SHP77 treated with DMSO at 0.1 percent for 48 hours (cell line): Measurements from ENCODE around the gene ABCA8.
"Not testable (repeated sequence)": the region's sequence is repeated elsewhere in the genome, so short reads cannot be mapped to it uniquely, and the experiment has no call there.

Experiments used
- DNase-seq: peaks from one replicate; lab custom pipeline; 2025; lab: John Stamatoyannopoulos, UW

ABCA8 gene

DNA sequence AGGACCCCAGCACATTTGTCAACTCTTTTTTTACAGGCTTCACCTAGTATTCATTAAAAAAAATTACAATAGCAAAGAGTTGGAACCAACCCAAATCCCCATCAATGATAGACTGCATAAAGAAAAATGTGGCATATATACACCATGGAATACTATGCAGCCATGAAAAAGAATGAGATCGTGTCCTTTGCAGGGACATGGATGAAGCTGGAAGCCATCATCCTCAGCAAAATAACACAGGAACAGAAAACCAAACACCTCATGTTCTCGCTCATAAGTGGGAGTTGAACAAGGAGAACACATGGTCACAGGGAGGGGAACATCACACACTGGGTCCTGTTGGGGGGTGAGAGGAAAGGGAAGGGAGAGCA lies 11.4 kb downstream of the ABCA8 start:
- not testable (repeated sequence) for DNase-seq

- DNase-seq, result no peak
These were observed 11.9 kb downstream of the ABCA8 start for GRCh38 chr17:68943123-68943811.

- DNase-seq, result no peak
These were observed 12.8 kb downstream of the ABCA8 start for GRCh38 chr17:68942389-68942788.

GRCh38 chr17:68941761-68942160 lies 13.4 kb downstream of the ABCA8 start:
- no peak for DNase-seq

DNA sequence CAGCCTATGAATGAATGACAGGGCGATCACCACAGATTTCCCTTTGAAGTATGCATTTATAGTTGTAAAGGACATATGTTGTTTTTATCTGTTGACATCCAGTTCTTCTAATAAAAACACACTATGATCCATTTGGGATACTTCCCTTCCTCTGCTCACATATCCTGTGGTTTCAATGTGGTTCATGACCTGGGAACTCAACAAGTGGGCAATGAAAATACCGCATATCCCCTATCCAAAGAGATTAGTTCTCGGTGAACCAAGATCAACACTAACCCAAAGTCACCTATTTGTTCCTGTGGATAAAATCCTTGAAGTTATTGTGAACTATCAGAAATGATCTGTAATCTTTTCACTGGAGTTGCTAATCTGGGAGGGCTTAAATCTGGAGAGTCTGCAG lies 16.0 kb downstream of the ABCA8 start:
- no peak for DNase-seq

DNA sequence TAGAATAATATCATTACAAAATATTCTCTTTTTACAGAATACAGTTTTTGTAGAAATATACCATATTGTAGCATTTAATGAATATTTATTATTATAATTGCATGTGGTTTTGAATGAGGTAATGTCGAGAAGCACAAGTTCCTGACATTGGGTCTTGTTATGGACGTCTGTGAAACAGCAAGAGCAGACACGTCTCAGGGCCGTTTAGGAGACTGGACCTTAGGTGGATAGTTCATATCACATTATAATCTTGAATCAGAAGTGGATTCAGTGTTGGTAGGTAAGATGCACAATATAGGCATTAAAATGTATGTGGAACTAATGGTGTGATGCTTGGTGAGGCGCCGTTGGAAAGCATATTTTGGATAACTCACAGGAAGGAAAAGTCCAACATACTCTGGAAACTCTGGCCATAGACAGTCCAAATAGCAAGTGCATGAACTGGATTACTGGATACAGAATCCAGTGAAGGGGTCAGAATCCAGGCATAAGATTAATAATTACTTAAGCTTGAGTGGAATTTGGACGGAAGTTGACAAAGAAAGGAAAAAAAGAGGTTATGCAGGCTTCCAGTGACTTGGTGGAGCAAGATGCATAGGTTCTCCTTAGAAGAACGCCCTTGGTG lies 17.2 kb downstream of the ABCA8 start:
- no peak for DNase-seq

- no peak for DNase-seq
These were observed 27.7 kb downstream of the ABCA8 start for GRCh38 chr17:68927516-68927915.

DNA sequence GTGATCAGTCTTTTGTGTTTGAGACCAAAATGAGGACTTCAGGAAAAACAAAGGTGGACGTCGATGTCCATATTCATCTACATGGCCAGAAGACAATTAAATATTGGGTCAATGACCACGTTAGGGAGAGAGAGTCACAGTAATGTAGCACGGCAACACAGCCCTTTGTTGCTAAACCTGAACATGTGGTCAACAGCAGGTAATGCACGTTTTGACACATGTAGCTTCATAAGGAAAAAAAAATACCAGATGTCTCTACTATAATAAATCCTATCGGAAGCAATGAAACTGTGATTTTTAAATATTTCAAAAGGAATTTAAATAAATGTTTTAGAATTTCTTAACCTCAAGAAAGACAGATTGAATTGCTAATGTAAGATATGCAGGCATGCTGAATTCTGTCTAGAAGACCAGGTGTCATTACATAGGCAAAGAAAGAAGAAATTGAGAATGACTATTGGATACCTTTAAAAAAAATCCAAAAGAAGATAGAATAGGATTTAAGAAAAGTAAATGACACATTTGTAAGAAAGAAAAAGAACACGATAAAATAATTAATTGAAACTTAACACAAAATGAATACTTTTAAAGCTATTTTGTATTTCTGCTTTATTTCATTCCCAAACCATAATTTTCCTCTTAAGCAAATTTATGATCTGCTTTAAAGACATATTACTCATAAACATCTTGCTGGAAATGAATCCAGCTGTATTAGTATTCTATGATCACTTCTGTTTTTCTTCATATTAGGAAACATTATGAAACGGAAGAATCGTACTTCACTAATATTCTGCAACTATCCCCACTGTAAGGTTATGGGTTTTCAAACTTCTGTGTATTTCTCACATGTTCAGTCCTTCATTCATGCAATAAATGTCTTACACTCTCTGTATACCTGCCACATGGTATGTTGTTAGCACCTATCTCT lies 30.1 kb downstream of the ABCA8 start:
- no peak for DNase-seq

DNA sequence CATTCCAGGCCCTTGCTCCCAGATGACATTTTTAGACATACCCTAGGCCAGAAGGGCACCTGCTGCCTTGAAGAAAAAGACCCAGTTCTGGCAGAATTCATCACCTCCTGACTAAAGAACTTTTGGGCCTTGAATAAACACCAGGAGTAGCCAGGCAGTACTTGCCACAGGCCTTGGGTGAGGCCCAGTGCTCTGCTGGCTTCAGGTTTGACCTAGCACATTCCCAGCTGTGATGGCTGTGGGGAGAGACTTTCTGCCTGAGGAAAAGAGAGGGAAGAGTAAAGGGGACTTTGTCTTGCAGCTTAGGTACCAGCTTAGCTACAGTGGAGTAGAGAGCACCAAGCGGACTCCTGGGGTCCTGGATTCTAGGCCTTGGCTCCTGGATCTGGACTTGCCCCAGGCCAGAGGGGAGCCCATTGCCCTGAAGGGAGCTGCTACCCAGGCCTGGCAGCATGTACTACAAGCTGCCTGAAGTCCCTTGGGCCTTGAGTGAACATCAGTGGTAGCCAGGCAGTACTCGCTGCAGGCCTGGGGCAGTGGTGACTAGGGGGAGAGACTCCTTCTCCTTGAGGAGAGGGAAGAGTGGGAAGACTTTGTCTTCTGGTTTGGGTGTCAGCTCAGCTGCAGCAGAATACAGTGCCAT lies 44.3 kb downstream of the ABCA8 start:
- DNase-seq, result no peak

DNA sequence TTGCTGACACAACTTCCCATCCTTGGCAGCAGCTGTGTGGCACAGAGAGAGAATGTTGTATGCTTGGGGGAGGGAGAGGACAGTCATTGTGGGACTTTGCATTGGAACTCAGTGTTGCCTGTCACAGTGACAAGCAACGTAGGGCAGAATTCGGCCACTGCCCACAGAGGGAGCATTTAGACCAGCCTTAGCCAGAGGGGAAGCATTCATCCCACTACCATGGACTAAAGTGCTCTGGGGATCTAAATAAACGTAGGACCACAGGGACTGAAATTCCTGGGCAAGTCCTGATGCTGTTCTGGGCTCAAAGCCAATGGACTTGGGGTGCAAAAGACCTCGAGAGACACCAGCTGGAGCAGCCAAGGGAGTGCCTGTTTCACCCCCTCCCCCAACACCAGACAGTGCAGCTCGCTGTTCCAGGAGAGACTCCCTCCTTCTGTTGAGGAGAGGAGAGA lies 44.9 kb downstream of the ABCA8 start:
- DNase-seq, result no peak

- DNase-seq, result no peak
These were observed 46.1 kb downstream of the ABCA8 start for GRCh38 chr17:68909066-68909465.

DNA sequence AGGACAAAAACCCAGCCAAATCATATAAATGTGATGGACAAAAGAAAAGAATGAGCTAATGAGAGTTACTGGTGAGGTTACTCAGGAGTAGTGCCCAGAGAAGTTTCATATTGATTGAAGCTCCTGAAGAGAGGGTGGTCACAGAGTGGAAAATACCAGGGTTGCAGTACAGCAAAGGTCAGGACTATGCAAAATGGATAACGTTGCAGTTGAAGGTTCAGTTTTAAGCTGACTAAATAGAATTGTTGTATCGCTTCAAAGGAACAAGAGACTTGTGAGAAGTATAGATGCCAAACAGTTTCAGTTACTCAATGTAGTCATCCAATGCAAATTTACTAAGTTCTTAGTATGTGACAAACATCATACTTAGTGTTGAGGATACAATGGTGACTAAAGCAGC lies 47.1 kb downstream of the ABCA8 start:
- no peak for DNase-seq

- no peak for DNase-seq
These were observed 48.6 kb downstream of the ABCA8 start for GRCh38 chr17:68906638-68907037.

DNA sequence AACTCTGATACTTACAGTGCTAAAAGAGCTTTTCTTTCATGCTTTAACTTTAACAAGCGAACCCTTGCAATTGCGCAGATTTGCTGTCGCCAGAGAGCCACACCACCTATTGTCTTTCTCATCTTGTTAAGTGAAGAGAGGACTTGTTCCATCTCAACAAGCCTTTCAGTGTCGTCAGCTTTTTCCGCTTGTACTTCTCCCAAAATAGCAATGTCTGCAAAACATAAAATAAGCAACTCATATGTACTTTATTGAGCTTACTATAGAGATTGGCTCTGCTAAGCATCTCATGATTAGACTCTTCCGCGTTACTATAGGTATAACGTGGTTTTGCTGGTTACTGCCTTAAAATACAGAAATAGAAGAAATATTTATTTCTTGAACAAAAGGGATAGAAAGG lies 51.9 kb downstream of the ABCA8 start:
- no peak for DNase-seq

GRCh38 chr17:68897557-68897956 lies 57.6 kb downstream of the ABCA8 start:
- no peak for DNase-seq

GRCh38 chr17:68892658-68893057 lies 62.5 kb downstream of the ABCA8 start:
- no peak for DNase-seq

- no peak for DNase-seq
These were observed 63.0 kb downstream of the ABCA8 start for GRCh38 chr17:68892193-68892592.

- DNase-seq, result no peak
These were observed 68.8 kb downstream of the ABCA8 start for GRCh38 chr17:68886401-68886800.

- no peak for DNase-seq
These were observed 70.3 kb downstream of the ABCA8 start for GRCh38 chr17:68884888-68885287.

- DNase-seq, result no peak
These were observed 76.8 kb downstream of the ABCA8 start for GRCh38 chr17:68878226-68878885.

DNA sequence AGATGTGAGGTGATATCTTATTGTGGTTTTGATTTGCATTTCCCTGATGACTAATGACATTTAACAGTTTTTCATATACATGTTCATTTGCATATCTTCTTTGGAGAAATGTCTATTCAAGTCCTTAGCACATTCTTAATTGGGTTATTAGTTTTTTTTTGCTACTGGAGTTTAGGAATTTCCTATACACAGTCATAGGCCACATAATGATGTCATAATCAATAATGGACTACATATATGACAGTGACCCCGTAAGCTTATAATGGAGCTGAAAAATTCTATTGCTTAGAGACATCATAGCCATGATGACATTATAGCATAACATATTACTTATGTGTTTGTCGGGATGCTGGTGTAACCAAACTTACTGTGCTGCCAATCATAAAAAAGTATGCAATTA lies 83.7 kb downstream of the ABCA8 start:
- no peak for DNase-seq

- no peak for DNase-seq
These were observed 84.2 kb downstream of the ABCA8 start for GRCh38 chr17:68870976-68871375.
